Smooth muscle cell (in vitro differentiated cells): ENCODE data around the gene DCLRE1A. TPM values are rescaled to one million over a fixed set of nuclear protein-coding genes. Genes with fewer than 3 reads are reported as not detected.

Experiments
- DNase-seq: peaks from one replicate; lab custom pipeline; 2025; ENCODE audit not compliant: unreplicated experiment; lab: John Stamatoyannopoulos, UW
- H2AFZ ChIP-seq: fragments of 200-600 bp; sonication (generic); 2 replicates; pipeline ENCODE4 v1.6.0; 2016; ENCODE audit warnings: antibody characterized with exemption, low read depth, mild to moderate bottlenecking
- H3F3A ChIP-seq: fragments of 200-600 bp; sonication (generic); 2 replicates; pipeline ENCODE4 v1.6.0; 2017; ENCODE audit warnings: antibody characterized with exemption, low read depth
- H3K27ac ChIP-seq: fragments of 200-600 bp; sonication (generic); 2 replicates; pipeline ENCODE4 v1.5.1; 2016; ENCODE audit warnings: low read depth, mild to moderate bottlenecking
- H3K27me3 ChIP-seq: fragments of 200-600 bp; sonication (generic); 2 replicates; pipeline ENCODE4 v1.6.1; 2016; ENCODE audit warnings: low read depth, mild to moderate bottlenecking
- H3K36me3 ChIP-seq: fragments of 200-600 bp; sonication (generic); 2 replicates; pipeline ENCODE4 v1.5.1; 2016; ENCODE audit warnings: low read depth
- H3K4me1 ChIP-seq: fragments of 200-600 bp; sonication (generic); 2 replicates; pipeline ENCODE4 v1.5.1; 2016; ENCODE audit warnings: low read depth
- H3K4me2 ChIP-seq: fragments of 200-600 bp; sonication (generic); 2 replicates; pipeline ENCODE4 v1.6.0; 2016; ENCODE audit warnings: mild to moderate bottlenecking
- H3K4me3 ChIP-seq: fragments of 200-600 bp; sonication (generic); 2 replicates; pipeline ENCODE4 v1.5.1; 2016; ENCODE audit warnings: mild to moderate bottlenecking
- H3K79me2 ChIP-seq: fragments of 200-600 bp; sonication (generic); 2 replicates; pipeline ENCODE4 v1.6.0; 2016; ENCODE audit warnings: low read depth, mild to moderate bottlenecking
- H3K9ac ChIP-seq: fragments of 200-600 bp; sonication (generic); 2 replicates; pipeline ENCODE4 v1.6.0; 2016; ENCODE audit warnings: low read depth
- H3K9me3 ChIP-seq: fragments of 200-600 bp; sonication (generic); replicated peaks from 2 replicates; pipeline ENCODE4 v1.5.1; 2016; ENCODE audit warnings: low read depth
- H4K20me1 ChIP-seq: fragments of 200-600 bp; sonication (generic); 2 replicates; pipeline ENCODE4 v1.6.0; 2016; ENCODE audit warnings: low read depth
- WGBS: methylation state at CpG from one replicate; pipeline ENCODE4 v1.1.7; 2016; ENCODE audit warnings: low lambda C conversion rate; 5-methylcytosine and 5-hydroxymethylcytosine counted together
- polyA plus RNA-seq: library from polyadenylated mRNA; unstranded; fragments of >200 nt; fragmentation: Nextera tagmentation; extraction: Ambion mirVana; gene quantifications from 2 replicates; pipeline ENCODE4 v1.2.1, GENCODE V29; 2016
- total RNA-seq: library from RNA; depleted of rRNA; stranded (reverse); fragments of >200 nt; gene quantifications from 2 replicates; pipeline ENCODE4 v1.2.3, GENCODE V29; 2014
- TF ChIP-seq, protein P1 (sequence below): fragments of 200-600 bp; sonication (generic); IDR thresholded peaks from 2 replicates; pipeline ENCODE4 v1.5.1; 2017; ENCODE audit warnings: borderline replicate concordance, mild to moderate bottlenecking, antibody characterized with exemption; ENCODE audit not compliant: insufficient read depth, poor library complexity, severe bottlenecking

DCLRE1A gene
- total and polyA plus RNA-seq, 2 experiments from 2014 or later: 2.4 to 3.8 TPM

DNA sequence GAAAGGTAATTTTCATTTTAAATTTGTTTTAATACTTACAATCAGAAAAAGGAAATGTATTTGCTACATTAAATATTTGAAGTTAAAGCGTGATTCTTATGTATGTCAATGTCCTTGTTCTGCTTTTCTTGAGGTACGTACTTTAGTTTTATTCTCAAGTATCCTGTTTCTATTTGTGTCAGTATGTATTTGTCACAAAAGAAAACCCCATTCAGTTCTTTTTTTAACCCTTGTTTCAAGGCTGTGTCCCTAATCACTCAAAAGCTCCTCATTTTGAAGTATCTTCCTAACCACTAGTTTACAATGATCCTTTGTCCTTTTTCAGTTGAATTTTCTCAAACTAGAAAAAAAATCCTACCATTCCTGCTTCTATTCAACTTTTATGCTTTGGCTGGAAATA lies 25.8 kb upstream of the DCLRE1A start:
- H3K4me2 ChIP-seq: no peak overlapping the region
- 99% methylated on average over 2 of the region's 2 CpGs for WGBS

DNA sequence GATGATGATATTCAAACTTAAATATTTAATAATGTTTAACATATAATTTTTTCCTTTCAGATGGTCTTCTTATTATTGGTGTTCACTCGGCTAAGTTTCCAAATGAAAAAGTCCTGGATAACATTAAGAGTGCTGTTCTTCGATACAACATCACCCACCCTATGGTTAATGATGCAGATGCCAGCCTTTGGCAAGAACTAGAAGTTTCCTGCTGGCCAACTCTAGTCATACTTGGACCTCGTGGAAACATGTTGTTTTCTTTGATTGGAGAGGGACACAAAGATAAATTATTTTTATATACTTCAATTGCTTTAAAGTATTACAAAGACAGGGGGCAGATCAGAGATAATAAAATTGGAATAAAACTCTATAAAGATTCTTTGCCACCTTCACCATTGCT lies 22.6 kb upstream of the DCLRE1A start:
- WGBS: 97% methylated on average over 3 of the region's 3 CpGs
- Histone ChIP-seq H2AFZ (no peak overlapping the region), H3K4me2 (no peak overlapping the region), H3K27me3 (no peaks in the 10 kb centered on the region), H3K79me2 (peaks cover 28% of the 10 kb centered on the region), H3K9me3 (peaks cover 8% of the 10 kb centered on the region), H3K4me1 (no peaks in the 10 kb centered on the region), H4K20me1 (peaks cover 14% of the 10 kb centered on the region), H3K27ac (no peak overlapping the region), H3K4me3 (no peak overlapping the region), H3F3A (no peaks in the 10 kb centered on the region), H3K36me3 (peaks cover 18% of the 10 kb centered on the region), H3K9ac (no peak overlapping the region)
- no peak for DNase-seq
- TF ChIP-seq, protein P1, sequence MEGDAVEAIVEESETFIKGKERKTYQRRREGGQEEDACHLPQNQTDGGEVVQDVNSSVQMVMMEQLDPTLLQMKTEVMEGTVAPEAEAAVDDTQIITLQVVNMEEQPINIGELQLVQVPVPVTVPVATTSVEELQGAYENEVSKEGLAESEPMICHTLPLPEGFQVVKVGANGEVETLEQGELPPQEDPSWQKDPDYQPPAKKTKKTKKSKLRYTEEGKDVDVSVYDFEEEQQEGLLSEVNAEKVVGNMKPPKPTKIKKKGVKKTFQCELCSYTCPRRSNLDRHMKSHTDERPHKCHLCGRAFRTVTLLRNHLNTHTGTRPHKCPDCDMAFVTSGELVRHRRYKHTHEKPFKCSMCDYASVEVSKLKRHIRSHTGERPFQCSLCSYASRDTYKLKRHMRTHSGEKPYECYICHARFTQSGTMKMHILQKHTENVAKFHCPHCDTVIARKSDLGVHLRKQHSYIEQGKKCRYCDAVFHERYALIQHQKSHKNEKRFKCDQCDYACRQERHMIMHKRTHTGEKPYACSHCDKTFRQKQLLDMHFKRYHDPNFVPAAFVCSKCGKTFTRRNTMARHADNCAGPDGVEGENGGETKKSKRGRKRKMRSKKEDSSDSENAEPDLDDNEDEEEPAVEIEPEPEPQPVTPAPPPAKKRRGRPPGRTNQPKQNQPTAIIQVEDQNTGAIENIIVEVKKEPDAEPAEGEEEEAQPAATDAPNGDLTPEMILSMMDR: no peak

More for the DNA sequence above, 25.8 kb upstream of the DCLRE1A start:
- no peak for DNase-seq
- Histone ChIP-seq H3K27me3 (no peaks in the 10 kb centered on the region), H3K9ac (no peak overlapping the region), H3K36me3 (peaks cover 4% of the 10 kb centered on the region), H4K20me1 (peaks cover 12% of the 10 kb centered on the region), H3K9me3 (no peaks in the 10 kb centered on the region), H3F3A (no peaks in the 10 kb centered on the region), H3K4me1 (no peaks in the 10 kb centered on the region), H3K79me2 (peaks cover 18% of the 10 kb centered on the region), H2AFZ (no peak overlapping the region), H3K4me3 (no peak overlapping the region), H3K27ac (no peak overlapping the region)
- TF ChIP-seq, protein P1: no peak

DNA sequence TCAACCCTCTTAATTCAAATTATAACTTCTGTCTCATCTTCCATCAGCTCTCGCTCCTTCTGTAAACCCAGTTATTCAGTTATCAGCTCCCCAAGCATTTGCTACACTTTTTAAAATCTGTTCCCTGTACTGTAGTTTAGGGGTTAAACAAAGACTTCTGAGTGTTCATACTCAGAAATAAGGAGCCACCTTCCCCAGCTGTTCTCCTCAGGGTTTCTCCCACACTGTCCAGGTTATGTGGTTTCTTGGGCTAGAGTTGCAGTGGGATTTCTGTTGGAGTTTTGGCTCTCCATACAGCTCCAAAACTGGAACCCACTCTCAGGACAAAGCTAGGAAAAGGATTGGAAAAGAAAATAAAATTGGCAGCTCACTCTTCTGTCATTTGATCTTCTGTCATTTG lies 21.3 kb upstream of the DCLRE1A start:
- H4K20me1 ChIP-seq: peaks cover 14% of the 10 kb centered on the region
- H3K27ac ChIP-seq: no peak overlapping the region
- no peak for DNase-seq
- H3K4me2 ChIP-seq: no peak overlapping the region
- H3K4me1 ChIP-seq: no peaks in the 10 kb centered on the region
- TF ChIP-seq, protein P1: no peak
- H3K9me3 ChIP-seq: peaks cover 8% of the 10 kb centered on the region
- no peak overlapping the region for H3K9ac ChIP-seq
- H2AFZ ChIP-seq: no peak overlapping the region
- H3K79me2 ChIP-seq: peaks cover 28% of the 10 kb centered on the region
- H3F3A ChIP-seq: no peaks in the 10 kb centered on the region
- H3K27me3 ChIP-seq: no peaks in the 10 kb centered on the region
- peaks cover 18% of the 10 kb centered on the region for H3K36me3 ChIP-seq
- no peak overlapping the region for H3K4me3 ChIP-seq
- WGBS: 97% methylated on average over 1 of the region's 1 CpG

DNA sequence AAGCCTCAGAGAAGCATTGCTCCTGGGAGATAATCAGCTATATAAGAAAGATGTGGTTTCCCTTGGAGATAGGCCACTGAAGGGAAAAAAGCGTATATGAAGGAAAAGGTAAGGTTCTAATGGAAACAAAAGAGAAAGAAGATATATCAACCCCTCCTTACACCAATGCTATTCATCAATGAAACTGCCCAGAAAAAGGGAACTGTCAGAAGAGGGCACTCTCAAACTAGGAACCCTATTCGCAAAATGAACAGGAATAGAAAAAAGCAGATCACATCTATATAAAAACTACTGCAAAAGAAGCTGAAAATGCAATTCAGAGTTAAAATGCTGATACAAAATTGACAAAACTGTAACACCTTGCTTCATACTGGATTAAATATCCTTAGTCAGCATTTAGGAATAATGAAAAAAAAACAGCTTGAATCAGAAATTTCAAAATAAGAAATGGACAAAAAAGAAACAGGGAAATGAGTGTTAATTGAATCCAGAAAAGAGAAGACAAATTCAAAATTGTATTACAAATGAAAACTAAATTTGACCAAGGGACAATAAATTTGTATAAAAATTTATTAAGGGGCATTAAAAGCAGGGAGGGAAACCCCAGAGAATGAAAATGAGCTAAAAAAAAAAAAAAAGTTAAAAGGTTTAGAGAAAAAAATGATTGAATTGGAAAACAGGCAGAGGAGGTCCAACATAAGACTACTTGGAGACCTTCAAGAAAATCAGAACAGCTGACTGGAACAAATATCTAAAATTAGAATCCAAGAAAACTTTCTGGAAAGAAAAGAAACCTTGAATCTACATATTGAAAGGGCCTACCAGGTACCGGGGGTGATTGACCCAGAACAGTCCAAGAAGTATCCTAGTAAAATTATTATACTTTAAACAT lies 18.5 kb upstream of the DCLRE1A start:
- peaks cover 24% of the 10 kb centered on the region for H3K79me2 ChIP-seq
- peaks cover 11% of the 10 kb centered on the region for H4K20me1 ChIP-seq
- peaks cover 14% of the 10 kb centered on the region for H3K36me3 ChIP-seq
- no peak overlapping the region for H2AFZ ChIP-seq
- no peak for DNase-seq
- H3K9me3 ChIP-seq: peaks cover 8% of the 10 kb centered on the region
- H3F3A ChIP-seq: no peaks in the 10 kb centered on the region
- no peaks in the 10 kb centered on the region for H3K4me1 ChIP-seq
- TF ChIP-seq, protein P1: no peak
- H3K27ac ChIP-seq: no peak overlapping the region
- no peak overlapping the region for H3K9ac ChIP-seq
- H3K4me2 ChIP-seq: no peak overlapping the region
- 98% methylated on average over 3 of the region's 3 CpGs for WGBS
- no peak overlapping the region for H3K4me3 ChIP-seq
- no peaks in the 10 kb centered on the region for H3K27me3 ChIP-seq
